Nephron progenitor cell (in vitro differentiated cells): ENCODE data around the gene NCOA7.
"Not testable (repeated sequence)": the region's sequence is repeated elsewhere in the genome, so short reads cannot be mapped to it uniquely, and the experiment has no call there.

Experiments used
- DNase-seq: peaks from one replicate; pipeline ENCODE4 v3.0.0; 2021
- H3K27ac Mint-ChIP-seq: 2 replicates; pipeline ENCODE4 v1.8.0; 2021; ENCODE audit warnings: mild to moderate bottlenecking, moderate library complexity, mixed read lengths
- H3K27me3 Mint-ChIP-seq: 2 replicates; pipeline ENCODE4 v1.8.0; 2021; ENCODE audit warnings: mild to moderate bottlenecking, low read depth, mixed read lengths; ENCODE audit not compliant: poor library complexity
- H3K36me3 Mint-ChIP-seq: 2 replicates; pipeline ENCODE4 v1.8.0; 2021; ENCODE audit warnings: low read depth, mixed read lengths
- H3K4me1 Mint-ChIP-seq: 2 replicates; pipeline ENCODE4 v1.8.0; 2021; ENCODE audit warnings: mixed read lengths
- H3K4me3 Mint-ChIP-seq: 2 replicates; pipeline ENCODE4 v1.8.0; 2021; ENCODE audit warnings: mild to moderate bottlenecking, moderate library complexity, mixed read lengths
- H3K9me3 Mint-ChIP-seq: 2 replicates; pipeline ENCODE4 v1.8.0; 2021; ENCODE audit warnings: mild to moderate bottlenecking, moderate library complexity, mixed read lengths
- TF ChIP-seq, protein P1 (sequence below): fragments of 200-600 bp; sonication (generic); IDR thresholded peaks from 2 replicates; pipeline ENCODE4 v1.5.0; 2021; ENCODE audit warnings: antibody characterized with exemption

Gene NCOA7

DNA sequence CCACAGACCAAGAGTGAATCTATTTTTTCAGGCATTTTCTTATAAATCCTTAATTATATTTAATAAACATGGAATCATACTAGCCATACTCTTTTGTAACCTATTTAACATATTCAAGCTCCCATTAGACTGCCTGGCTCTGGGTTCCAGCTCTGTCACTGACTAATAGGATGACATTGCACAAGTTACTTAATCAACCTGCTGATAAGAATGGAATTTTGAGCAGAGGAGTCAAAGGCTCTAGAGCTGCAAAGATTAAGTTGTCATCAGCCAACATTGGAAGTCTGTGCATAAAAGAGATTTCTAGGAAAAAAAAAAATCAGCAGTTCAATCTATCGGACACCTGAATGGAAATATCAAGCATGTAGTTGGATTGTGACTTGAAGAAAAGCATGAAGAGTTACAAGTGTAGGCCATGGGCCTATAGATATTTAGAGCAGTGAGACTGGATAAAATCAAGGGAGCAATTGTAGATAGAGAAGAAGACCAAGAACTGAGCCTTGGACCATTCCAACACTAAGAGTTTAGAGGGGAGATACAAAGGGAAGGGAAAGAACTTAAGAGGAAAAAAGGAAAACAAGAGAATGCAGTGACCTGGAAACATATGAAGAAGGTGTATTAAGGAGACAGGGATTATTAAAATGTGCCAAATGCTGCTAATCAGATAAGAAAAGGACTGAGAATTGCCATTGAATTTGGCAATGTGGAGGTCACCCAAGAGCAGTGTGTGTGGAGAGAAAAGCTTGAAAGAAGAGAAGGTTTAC, 154.8 kb downstream of the NCOA7 start:
- Mint-ChIP-seq H3K4me3 (no peak overlapping the region), H3K27ac (no peak overlapping the region)

DNA sequence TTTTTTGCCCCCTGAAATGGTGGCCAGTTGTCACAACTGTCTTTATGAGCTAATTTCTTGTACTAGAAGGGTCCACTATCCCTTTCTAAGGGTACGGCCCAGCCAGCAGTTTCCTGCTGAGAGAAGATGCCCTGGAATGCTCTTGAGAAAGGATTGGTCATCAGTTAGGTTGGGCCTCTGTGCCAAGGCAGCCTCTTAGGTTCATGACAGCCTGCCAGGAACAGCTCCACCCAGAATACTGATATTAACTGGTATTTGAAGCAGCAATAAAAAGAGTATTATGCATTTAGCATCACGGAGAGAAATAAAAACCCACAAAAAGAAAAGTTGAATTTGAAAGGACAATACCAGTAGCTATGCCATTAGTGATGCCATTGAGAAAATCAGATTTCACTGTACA, 156.9 kb downstream of the NCOA7 start:
- H3K36me3 Mint-ChIP-seq = no peaks in the 10 kb centered on the region
- no peaks in the 10 kb centered on the region for H3K4me1 Mint-ChIP-seq
- H3K4me3 Mint-ChIP-seq = no peak overlapping the region
- DNase-seq = no peak
- H3K27ac Mint-ChIP-seq = no peak overlapping the region
- peaks cover 6% of the 10 kb centered on the region for H3K27me3 Mint-ChIP-seq
- TF ChIP-seq, protein P1, sequence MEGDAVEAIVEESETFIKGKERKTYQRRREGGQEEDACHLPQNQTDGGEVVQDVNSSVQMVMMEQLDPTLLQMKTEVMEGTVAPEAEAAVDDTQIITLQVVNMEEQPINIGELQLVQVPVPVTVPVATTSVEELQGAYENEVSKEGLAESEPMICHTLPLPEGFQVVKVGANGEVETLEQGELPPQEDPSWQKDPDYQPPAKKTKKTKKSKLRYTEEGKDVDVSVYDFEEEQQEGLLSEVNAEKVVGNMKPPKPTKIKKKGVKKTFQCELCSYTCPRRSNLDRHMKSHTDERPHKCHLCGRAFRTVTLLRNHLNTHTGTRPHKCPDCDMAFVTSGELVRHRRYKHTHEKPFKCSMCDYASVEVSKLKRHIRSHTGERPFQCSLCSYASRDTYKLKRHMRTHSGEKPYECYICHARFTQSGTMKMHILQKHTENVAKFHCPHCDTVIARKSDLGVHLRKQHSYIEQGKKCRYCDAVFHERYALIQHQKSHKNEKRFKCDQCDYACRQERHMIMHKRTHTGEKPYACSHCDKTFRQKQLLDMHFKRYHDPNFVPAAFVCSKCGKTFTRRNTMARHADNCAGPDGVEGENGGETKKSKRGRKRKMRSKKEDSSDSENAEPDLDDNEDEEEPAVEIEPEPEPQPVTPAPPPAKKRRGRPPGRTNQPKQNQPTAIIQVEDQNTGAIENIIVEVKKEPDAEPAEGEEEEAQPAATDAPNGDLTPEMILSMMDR = no peak
- H3K9me3 Mint-ChIP-seq = peaks cover 3% of the 10 kb centered on the region

More for the DNA sequence above, 154.8 kb downstream of the NCOA7 start:
- no peaks in the 10 kb centered on the region for H3K9me3 Mint-ChIP-seq
- TF ChIP-seq, protein P1 = no peak
- H3K4me1 Mint-ChIP-seq = no peaks in the 10 kb centered on the region
- peaks cover 7% of the 10 kb centered on the region for H3K27me3 Mint-ChIP-seq
- DNase-seq = no peak
- no peaks in the 10 kb centered on the region for H3K36me3 Mint-ChIP-seq

DNA sequence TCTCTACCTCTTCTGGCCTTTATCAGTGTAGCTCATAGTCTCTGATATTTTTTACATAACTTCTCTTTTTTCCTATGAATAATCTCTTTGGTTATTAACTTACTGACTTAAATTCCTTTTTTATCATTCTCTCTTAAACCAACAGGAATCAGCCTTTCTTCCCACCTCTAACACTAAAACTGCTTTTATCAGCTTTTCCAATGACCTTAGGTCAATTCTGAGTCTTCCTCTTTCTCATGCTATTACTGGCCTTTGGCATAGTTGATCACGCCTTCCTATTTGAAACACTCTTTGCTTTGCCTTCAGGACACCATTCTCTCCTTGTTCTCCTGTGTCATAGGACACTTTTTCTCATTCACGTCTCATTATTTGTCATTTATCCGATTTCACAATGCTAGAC, 157.7 kb downstream of the NCOA7 start:
- TF ChIP-seq, protein P1 = no peak
- Mint-ChIP-seq H3K36me3 (no peaks in the 10 kb centered on the region), H3K27ac (no peak overlapping the region), H3K4me1 (no peaks in the 10 kb centered on the region), H3K27me3 (peaks cover 9% of the 10 kb centered on the region), H3K9me3 (peaks cover 3% of the 10 kb centered on the region), H3K4me3 (no peak overlapping the region)
- DNase-seq = no peak

DNA sequence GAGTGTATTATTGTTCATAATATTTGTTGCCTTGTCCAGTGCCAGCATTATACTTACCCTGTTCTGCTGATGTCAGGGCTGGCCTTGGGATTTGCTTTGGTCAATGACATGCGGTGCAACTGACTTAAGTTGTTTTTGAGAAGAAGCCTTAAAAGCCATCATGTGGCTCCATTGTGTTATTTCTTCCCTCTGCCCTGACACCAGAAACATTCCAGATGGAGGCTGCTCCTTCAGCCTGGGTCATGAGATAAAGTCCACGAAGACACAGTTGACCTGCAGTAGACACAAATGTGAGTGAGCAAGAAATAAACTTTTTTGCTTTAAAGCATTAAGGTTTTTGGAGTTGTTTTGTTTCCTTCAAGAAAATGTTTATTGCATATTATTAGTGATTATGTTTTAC, 158.3 kb downstream of the NCOA7 start:
- no peak for DNase-seq
- Mint-ChIP-seq H3K4me3 (no peak overlapping the region), H3K27ac (no peak overlapping the region), H3K9me3 (peaks cover 3% of the 10 kb centered on the region), H3K27me3 (peaks cover 9% of the 10 kb centered on the region), H3K36me3 (no peaks in the 10 kb centered on the region), H3K4me1 (no peaks in the 10 kb centered on the region)
- TF ChIP-seq, protein P1 = no peak

DNA sequence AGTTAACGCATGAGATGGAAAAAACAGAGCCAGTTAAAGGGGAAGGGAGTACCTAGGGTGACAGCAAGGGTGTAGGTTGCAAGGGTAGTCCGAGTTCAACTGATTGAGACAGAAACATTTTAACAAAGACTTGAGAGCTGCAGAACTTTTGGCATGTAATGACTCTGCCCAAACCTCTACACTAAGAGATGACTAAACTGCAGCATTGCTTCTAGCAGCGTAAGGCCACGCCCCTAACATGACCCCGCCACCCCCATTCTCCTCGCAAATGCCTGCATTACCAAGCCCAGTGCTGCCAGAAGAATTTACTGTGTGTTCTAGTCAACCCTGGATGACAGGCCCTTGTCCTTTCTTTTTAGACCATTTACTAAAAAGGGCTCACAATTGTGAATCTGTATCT, 159.5 kb downstream of the NCOA7 start:
- Mint-ChIP-seq H3K4me3 (no peak overlapping the region), H3K27me3 (peaks cover 12% of the 10 kb centered on the region), H3K4me1 (no peaks in the 10 kb centered on the region), H3K36me3 (no peaks in the 10 kb centered on the region), H3K27ac (no peak overlapping the region), H3K9me3 (peaks cover 3% of the 10 kb centered on the region)
- TF ChIP-seq, protein P1 = no peak
- no peak for DNase-seq

DNA sequence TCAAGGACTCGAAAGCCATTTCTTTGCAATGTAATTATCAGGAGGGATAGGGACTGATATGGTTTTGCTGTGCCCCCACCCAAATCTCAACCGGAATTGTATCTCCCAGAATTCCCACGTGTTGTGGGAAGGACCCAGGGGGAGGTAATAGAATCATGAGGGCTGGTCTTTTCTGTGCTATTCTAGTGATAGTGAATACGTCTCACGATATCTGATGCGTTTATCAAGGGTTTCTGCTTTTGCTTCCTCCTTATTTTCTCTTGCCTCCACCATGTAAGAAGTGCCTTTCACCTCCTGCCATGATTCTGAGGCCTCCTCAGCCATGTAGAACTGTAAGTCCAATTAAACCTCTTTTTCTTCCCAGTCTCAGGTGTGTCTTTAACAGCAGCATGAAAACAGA, 160.0 kb downstream of the NCOA7 start:
- H3K4me1 Mint-ChIP-seq, H3K36me3 Mint-ChIP-seq, H3K27ac Mint-ChIP-seq, H3K4me3 Mint-ChIP-seq, DNase-seq, H3K9me3 Mint-ChIP-seq: not testable (repeated sequence)
- H3K27me3 Mint-ChIP-seq = peaks cover 11% of the 10 kb centered on the region
